HFF-Myc (cell line): ENCODE data around the gene KCNAB2.

Experiments used
- DNase-seq: peaks from one replicate; pipeline ENCODE4 v3.0.0-alpha.2; 2011; ENCODE audit warnings: low read depth; ENCODE audit errors: extremely low read depth
- H3K4me3 ChIP-seq: replicated peaks from 2 replicates; pipeline ENCODE4 v1.5.1; 2011; ENCODE audit warnings: low read depth, mild to moderate bottlenecking, control low read depth, low read length
- CTCF ChIP-seq: IDR thresholded peaks from 2 replicates; pipeline ENCODE4 v1.5.1; 2012; ENCODE audit warnings: mild to moderate bottlenecking, low read depth, low read length, control low read depth; ENCODE audit errors: missing control alignments

Gene KCNAB2

GRCh38 chr1:6148497-6149241, 103.0 kb downstream of the KCNAB2 start:
- H3K4me3 ChIP-seq: no peak overlapping the region
- TF ChIP-seq CTCF: no peak
- no peak for DNase-seq

DNA sequence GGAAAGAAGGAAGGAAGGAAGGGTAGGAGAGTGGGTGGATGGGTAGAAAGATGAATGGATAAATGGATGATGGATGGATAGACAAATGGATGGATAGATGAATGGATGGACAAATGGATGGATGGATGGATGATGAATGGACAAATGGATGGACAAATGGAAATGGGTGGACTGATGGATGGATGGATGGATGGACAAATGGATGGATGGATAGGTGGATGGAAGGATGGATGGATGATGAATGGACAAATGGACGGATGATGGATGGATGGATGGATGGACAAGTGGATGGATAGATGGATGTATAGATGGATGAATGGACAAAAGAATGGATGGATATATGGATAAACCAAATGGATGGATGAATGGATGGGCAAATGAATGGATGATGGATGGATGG, 103.9 kb downstream of the KCNAB2 start:
- no peak for DNase-seq

GRCh38 chr1:6150006-6150938, 104.6 kb downstream of the KCNAB2 start:
- H3K4me3 ChIP-seq: no peak overlapping the region
- DNase-seq: no peak

More for the DNA sequence above, 103.9 kb downstream of the KCNAB2 start:
- TF ChIP-seq CTCF: no peak
- no peak overlapping the region for H3K4me3 ChIP-seq

More at GRCh38 chr1:6150006-6150938, 104.6 kb downstream of the KCNAB2 start:
- no peak for TF ChIP-seq CTCF
